Ascending aorta (tissue), 2 donors: Measurements from ENCODE around the gene NKX2-2. TPM values are rescaled to one million over a fixed set of nuclear protein-coding genes. Genes with fewer than 3 reads are reported as not detected.

Source experiments
- DNase-seq, 2 donors: peaks; one replicate each; pipeline ENCODE4 v3.0.0-alpha.2; 2019; ENCODE audit warnings: low spot score in 2 of 2
- H3K27ac ChIP-seq, 2 donors: fragments of 200-600 bp; sonication (generic); one replicate each; pipeline ENCODE4 v1.5.1; 2016 to 2017; ENCODE audit warnings: mild to moderate bottlenecking in 1 of 2
- H3K27me3 ChIP-seq: fragments of 200-600 bp; sonication (generic); one replicate; pipeline ENCODE4 v1.5.1; 2017
- H3K36me3 ChIP-seq, 2 donors: fragments of 200-600 bp; sonication (generic); one replicate each; pipeline ENCODE4 v1.5.1; 2016
- H3K4me1 ChIP-seq, 2 donors: fragments of 200-600 bp; sonication (generic); one replicate each; pipeline ENCODE4 v1.5.1; 2016 to 2017; ENCODE audit warnings: mild to moderate bottlenecking in 1 of 2
- H3K4me3 ChIP-seq, 2 donors: fragments of 200-600 bp; sonication (generic); one replicate each; pipeline ENCODE4 v1.5.1; 2016 to 2017; ENCODE audit warnings: mild to moderate bottlenecking in 1 of 2
- H3K9me3 ChIP-seq, 2 donors: fragments of 200-600 bp; sonication (generic); one replicate each; pipeline ENCODE4 v1.5.1; 2016
- CTCF ChIP-seq, 3 experiments: fragments of 200-600 bp in 2 of 3; fragments of 450-650 bp in 1 of 3; sonication (generic) in 2 of 3; IDR thresholded peaks; one replicate each; pipeline ENCODE4 v1.5.1; 2016 to 2019; ENCODE audit warnings: antibody characterized with exemption in 3 of 3, mild to moderate bottlenecking in 1 of 3, moderate library complexity in 1 of 3
- intact Hi-C: fragments of 100-400 bp; cut with DNase I; formaldehyde crosslinking; loops from one replicate; pipeline ENCODE4 v1.15.1; 2023
- total RNA-seq: library from RNA; depleted of rRNA; stranded (reverse); fragments of >200 nt; gene quantifications from one replicate; pipeline ENCODE4 v1.1.0, GENCODE V29; 2016

NKX2-2 gene
- total RNA-seq, 1 donor from 2014 or later = not detected

- DNase-seq = no peak
- Histone ChIP-seq H3K4me3 (no peak overlapping the region), H3K4me1 (no peaks in the 10 kb centered on the region), H3K27ac (no peak overlapping the region), H3K27me3 (no peaks in the 10 kb centered on the region), H3K36me3 (no peaks in the 10 kb centered on the region), H3K9me3 (no peaks in the 10 kb centered on the region)
- no peak for TF ChIP-seq CTCF (IDR thresholded peaks at IDR 0.05)
- intact Hi-C loops = no loop called here
Observed at GRCh38 chr20:21465799-21466198, 48.1 kb downstream of the NKX2-2 start.

GRCh38 chr20:21464916-21465315, 48.9 kb downstream of the NKX2-2 start:
- Histone ChIP-seq H3K4me1 (no peaks in the 10 kb centered on the region), H3K27ac (no peak overlapping the region), H3K36me3 (no peaks in the 10 kb centered on the region), H3K27me3 (no peaks in the 10 kb centered on the region), H3K4me3 (no peak overlapping the region), H3K9me3 (no peaks in the 10 kb centered on the region)
- intact Hi-C loops = no loop called here
- DNase-seq = no peak
- no peak for TF ChIP-seq CTCF (IDR thresholded peaks at IDR 0.05)

Other genes with a start within 250 kb of the NKX2-2 start
- gene XRN2, start 210.7 kb downstream of the NKX2-2 start, total RNA-seq = 19.5 TPM
- not detected for gene NKX2-4, start 116.5 kb downstream of the NKX2-2 start, total RNA-seq
- not detected for gene PAX1, start 191.6 kb upstream of the NKX2-2 start, total RNA-seq